COR-L47 (cell line): ENCODE data around the gene TMEM271.
"Not testable (repeated sequence)": the region's sequence is repeated elsewhere in the genome, so short reads cannot be mapped to it uniquely, and the experiment has no call there.

Experiments used
- DNase-seq: peaks from one replicate; lab custom pipeline; 2025; lab: John Stamatoyannopoulos, UW

TMEM271 gene

GRCh38 chr4:561426-561825, 14.7 kb downstream of the TMEM271 start:
- no peak for DNase-seq

GRCh38 chr4:560731-561291, 15.3 kb downstream of the TMEM271 start:
- no peak for DNase-seq

DNA sequence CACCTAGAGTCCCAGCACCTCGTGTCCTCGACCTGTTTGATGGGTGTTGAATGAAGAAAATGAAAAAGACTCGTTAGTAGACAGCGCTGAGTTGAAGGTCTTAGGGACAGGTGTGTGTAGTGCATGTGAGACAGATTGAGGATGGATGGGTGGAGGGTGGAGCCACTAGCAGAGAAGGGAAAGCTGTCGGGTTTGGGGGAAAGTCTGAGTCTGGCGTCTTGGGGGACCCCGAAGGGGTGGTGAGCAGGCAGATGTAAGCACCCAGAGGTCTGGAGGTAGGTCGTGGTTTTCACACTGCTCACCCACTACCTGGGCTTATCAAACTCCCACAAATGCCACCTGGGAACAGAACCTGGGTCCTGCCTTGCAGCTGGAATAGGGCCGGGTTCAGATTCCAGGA, 16.0 kb downstream of the TMEM271 start:
- DNase-seq, result no peak

- DNase-seq, result no peak
These were observed 20.4 kb downstream of the TMEM271 start for GRCh38 chr4:555566-556275.

DNA sequence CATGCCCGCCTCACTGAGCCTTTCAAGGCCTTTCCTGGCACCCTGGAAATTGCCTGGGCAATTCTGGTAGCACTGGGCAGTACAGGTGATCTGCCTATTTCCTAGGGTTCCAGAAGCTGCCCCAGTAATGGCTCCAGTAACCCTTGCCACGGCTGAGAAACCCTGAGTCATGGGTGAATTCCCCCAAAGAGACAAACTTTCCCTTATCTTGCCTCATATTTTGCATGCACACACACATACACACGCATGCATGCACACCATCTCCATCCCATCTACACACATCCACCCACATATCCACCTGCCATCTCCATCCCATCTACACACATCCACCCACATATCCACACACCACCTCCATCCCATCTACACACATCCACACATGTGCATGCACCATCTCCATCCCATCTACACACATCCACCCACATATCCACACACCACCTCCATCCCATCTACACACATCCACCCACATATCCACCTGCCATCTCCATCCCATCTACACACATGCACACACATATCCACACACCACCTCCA, 21.2 kb downstream of the TMEM271 start:
- DNase-seq, result not testable (repeated sequence)

- no peak for DNase-seq
These were observed 24.1 kb downstream of the TMEM271 start for GRCh38 chr4:552019-552418.

DNA sequence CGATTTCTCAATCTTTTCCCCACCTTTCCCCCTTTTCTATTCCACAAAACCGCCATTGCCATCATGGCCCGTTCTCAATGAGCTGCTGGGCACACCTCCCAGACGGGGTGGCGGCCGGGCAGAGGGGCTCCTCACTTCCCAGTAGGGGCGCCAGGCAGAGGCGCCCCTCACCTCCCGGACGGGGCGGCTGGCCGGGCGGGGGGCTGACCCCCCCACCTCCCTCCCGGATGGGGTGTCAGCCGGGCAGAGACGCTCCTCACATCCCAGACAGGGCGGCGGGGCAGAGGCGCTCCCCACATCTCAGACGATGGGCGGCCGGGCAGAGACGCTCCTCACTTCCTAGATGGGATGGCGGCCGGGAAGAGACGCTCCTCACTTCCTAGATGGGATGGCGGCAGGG, 25.8 kb downstream of the TMEM271 start:
- not testable (repeated sequence) for DNase-seq

DNA sequence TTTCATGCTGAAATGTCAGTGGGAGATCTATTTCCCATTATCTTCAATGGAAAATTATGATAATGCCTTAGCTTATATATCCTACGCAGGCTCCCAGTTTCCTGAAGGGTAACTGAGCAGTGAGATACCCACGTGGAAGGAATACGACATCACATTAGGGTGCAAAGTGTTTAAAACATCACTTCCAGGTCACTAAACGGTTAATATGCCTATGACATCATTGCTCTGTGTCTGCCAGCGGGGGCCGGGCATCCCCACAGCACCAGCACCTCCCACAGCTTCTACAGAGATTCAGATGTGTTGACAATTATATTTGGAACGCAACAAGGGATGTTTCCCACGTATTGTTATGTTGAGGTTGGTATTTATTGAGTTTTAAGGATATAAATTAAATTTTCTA, 27.1 kb downstream of the TMEM271 start:
- DNase-seq, result no peak

DNA sequence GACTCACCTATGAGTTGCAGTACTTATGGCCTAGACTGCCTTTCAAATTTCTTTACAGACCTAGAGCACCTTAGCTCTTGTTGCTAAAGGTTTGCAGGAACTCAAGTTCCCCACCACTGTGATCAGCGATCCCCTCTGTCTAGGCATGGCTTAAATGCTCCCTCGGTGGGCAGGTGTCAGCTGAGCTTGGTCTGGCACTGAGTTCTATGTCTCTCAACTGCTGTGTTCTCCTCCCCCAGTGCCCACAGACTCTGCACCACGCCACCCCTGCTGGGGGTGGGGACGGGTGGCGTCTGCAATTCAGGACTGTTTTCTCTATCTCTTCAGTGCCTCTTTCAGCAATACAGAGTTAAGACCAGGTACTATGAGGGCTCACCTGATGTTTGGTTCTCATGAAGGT, 30.5 kb downstream of the TMEM271 start:
- no peak for DNase-seq

- no peak for DNase-seq
These were observed 31.5 kb downstream of the TMEM271 start for GRCh38 chr4:544386-545105.

- no peak for DNase-seq
These were observed 34.8 kb downstream of the TMEM271 start for GRCh38 chr4:541271-541670.

DNA sequence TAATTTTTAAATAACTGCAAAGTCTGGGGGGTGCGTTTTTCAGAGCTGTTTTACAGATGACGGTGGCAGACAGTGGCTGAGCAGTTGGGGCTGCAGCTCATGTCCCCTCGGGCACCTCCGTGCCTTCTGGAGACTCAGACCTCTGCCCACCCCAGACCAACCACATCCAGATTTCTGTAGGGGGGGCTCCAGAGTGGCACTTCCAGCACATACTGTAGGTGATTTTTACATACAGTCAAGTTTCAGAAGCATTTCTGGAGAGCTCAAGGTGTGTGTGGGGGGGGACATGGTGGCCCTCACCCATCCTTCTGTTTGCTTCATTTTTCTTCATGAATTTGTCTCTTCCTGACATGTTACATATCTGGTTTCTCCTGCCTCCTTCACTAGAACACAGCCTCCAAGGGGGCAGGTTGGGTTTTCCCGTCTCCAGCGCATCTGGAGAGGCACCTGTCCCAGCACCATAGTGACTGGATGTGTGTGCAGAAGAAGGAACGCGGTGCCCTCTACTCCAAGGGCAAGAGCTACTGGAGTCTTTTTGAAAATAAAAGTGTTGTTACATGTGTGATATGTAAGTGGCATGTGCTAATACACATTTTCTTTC, 37.5 kb downstream of the TMEM271 start:
- DNase-seq, result no peak

DNA sequence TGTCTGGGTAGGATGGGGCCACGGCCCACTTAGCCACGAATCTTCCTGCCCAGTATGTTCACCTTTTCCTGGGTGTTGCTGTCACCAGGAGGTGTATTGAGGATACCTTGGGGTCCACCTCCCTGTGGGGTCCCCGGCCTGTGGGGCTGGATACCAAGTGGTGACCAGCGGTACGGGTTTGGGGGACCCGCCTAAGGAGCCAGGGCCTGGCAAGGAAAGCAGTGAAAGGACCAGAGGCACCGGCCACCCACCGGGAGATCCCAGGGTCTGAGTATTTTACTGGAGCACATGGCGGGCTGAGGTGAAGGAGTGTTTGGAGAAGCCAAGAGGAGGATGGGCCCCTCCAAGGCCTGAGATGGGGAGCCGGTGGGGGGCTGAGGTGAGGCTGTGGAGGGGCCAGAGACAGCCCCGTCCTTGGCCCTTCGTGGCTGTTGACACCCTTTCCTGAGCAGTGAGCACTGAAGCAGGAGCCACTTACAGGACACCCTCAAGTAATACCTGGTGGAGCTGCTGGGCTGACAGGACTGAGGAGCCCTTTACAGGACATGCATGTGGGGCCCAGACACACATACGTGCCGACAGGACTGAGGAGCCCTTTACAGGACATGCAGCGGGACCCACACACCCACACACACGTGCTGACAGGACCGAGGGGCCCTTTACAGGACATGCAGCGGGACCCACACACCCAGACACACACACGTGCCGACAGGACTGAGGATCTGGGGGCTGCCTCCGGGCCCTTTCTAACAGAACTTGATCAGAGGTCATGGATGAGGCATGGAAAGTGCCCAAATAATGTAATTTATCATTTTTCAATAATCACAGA, 38.4 kb downstream of the TMEM271 start:
- no peak for DNase-seq

GRCh38 chr4:536351-536972, 39.6 kb downstream of the TMEM271 start:
- no peak for DNase-seq

DNA sequence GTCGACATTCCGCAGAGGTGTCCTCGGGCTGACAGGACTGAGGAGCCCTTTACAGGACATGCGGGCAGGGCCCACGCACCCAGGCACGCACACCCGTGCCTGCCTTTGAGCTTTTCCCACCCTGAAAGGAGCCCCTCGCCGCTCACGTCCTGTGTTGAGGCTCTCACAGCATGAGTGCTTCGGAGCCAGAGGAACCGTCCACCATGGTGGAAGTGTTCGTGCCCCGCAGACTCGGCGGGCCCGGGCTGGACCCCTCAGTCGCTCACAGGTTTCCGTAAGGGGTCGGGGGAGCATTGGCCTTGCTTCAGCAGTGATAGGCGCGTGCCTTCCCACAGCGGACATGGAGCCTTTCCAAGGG, 40.2 kb downstream of the TMEM271 start:
- DNase-seq, result no peak

GRCh38 chr4:535181-535923, 40.7 kb downstream of the TMEM271 start:
- no peak for DNase-seq

DNA sequence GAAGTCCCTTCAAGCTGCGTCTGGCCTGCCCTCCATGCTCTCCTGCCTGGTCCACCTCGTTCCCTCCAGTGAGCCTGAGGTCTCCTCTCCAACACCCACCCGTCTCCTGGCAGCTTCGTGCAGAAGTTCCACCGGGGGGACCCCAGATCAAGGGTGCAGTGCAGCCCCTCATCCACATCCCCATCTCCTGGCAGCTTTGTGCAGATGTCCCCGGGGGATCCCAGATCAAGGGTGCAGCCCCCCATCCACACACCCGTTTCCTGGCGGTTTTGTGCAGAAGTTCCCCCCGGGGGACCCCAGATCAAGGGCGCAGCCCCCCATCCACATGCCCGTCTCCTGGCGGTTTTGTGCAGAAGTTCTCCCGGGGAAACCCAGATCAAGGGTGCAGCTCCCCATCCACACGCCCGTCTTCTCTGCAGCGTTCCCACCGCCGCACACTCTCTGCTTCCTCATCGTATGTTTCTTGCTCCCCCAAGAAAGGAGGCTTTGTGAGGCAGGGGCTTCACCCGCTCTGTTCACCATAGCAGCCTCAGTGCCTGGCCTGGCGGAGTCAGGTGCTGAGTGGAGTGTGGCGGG, 41.4 kb downstream of the TMEM271 start:
- DNase-seq, result no peak

DNA sequence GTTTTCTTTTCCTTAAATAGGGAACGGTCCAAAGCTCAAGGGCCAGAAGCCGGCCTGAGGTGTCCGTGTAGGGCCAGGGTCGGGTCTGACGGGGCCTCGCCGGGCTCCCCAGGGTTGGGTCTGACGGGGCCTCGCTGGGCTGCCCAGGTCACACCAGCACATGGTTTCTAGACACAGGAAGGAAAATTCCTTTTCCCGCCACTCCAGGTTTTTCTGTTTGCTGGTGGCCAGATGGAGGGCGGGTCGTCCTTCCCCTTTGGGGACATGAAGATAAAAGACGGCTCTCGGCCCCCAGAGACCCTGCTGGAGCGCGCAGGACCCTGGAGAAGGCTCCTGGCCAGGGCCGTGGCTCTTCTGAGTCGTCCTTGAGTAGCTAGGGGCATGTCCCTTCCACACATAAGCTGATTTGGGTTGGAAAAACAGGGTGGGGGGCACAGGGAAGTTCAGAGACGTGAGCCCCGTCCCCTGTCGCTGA, 42.0 kb downstream of the TMEM271 start:
- no peak for DNase-seq

DNA sequence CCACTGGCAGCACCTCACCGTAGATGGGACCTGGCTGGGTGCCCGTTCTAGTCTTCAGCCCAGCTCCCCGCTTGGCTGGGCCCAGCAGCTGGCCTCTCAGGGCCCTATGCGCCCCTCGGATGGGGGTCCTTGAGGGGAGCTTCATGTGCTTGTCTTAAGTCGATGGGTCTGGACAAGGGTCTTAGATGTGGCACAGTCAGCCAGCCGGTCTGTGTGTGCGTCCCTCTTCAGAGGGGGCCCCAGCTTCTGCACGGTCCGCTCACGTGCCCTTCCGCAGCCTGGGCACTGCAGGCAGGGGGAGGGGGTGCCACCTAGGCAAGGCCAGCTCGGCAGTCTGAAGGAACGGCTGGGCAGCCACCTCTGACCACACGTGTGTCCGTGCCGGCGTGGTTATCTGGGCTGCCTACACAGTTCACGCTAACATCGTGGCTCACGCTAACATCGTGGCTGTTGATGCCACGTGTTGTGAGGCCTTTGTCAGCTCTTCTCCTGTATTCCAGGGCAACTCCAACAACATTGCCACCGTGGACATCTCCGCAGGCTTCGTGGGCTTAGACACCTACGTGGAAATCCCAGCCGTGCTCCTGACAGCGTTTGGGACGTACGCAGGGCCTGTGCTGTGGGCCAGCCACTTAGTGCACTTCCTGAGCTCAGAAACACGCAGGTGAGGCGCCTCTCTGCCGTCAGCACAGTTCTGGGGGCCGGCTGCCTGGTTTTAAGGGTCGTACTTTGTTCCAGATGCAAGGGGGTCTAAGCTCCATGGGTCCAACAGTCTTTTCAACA, 42.6 kb downstream of the TMEM271 start:
- no peak for DNase-seq
